Suprapubic skin (tissue), 4 donors: ENCODE data around the gene SMCO4.

Experiments used
- POLR2A ChIP-seq, 2 donors: fragments of 450-650 bp; IDR thresholded peaks; one replicate each; pipeline ENCODE4 v1.6.1; 2017; ENCODE audit warnings: antibody characterized with exemption in 2 of 2, mild to moderate bottlenecking in 2 of 2, moderate library complexity in 2 of 2
- POLR2AphosphoS5 ChIP-seq, 3 donors: sonication (generic); formaldehyde crosslinking; IDR thresholded peaks; one replicate each; pipeline ENCODE4 v1.6.1; 2017; ENCODE audit warnings: antibody characterized with exemption in 3 of 3
- TF ChIP-seq, protein P1 (sequence below), 2 donors: fragments of 200-600 bp in 1 of 2; fragments of 450-650 bp in 1 of 2; sonication (generic) in 1 of 2; IDR thresholded peaks; one replicate each; pipeline ENCODE4 v1.5.1; 2016 to 2019; ENCODE audit warnings: antibody characterized with exemption in 2 of 2, mild to moderate bottlenecking in 1 of 2, moderate library complexity in 1 of 2

DNA sequence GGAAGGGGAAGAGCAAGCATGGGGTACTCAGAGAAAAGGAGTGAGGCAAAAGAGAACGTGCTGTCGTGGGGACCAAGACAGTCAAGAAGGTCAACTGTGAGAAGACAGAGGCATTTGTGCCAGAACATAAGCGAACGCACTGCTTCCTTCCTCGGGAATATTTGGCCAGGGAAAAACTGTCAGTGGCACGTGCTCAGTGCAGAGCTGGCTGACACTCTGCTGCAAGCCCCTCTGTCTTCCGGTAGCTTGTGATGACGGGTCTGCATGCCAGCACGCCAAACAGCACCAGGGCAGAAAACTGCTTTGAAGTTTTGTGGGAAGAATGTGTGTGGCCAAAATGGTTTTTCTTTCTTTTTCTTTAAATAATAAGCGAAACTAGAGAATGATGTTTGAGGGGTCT is 60.6 kb downstream of the SMCO4 start:
- no peak for TF ChIP-seq POLR2A (IDR thresholded peaks at IDR 0.05)
- TF ChIP-seq, protein P1, sequence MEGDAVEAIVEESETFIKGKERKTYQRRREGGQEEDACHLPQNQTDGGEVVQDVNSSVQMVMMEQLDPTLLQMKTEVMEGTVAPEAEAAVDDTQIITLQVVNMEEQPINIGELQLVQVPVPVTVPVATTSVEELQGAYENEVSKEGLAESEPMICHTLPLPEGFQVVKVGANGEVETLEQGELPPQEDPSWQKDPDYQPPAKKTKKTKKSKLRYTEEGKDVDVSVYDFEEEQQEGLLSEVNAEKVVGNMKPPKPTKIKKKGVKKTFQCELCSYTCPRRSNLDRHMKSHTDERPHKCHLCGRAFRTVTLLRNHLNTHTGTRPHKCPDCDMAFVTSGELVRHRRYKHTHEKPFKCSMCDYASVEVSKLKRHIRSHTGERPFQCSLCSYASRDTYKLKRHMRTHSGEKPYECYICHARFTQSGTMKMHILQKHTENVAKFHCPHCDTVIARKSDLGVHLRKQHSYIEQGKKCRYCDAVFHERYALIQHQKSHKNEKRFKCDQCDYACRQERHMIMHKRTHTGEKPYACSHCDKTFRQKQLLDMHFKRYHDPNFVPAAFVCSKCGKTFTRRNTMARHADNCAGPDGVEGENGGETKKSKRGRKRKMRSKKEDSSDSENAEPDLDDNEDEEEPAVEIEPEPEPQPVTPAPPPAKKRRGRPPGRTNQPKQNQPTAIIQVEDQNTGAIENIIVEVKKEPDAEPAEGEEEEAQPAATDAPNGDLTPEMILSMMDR (IDR thresholded peaks at IDR 0.05) = no peak
- TF ChIP-seq POLR2AphosphoS5 (IDR thresholded peaks at IDR 0.05) = no peak
